HK-2 (cell line): ENCODE results near the gene PSEN2.
"Not testable (repeated sequence)": the region's sequence is repeated elsewhere in the genome, so short reads cannot be mapped to it uniquely, and the experiment has no call there.

Source experiments
- DNase-seq: peaks from one replicate; pipeline ENCODE4 v3.0.0-alpha.2; 2018; ENCODE audit not compliant: unreplicated experiment

PSEN2 gene

DNA sequence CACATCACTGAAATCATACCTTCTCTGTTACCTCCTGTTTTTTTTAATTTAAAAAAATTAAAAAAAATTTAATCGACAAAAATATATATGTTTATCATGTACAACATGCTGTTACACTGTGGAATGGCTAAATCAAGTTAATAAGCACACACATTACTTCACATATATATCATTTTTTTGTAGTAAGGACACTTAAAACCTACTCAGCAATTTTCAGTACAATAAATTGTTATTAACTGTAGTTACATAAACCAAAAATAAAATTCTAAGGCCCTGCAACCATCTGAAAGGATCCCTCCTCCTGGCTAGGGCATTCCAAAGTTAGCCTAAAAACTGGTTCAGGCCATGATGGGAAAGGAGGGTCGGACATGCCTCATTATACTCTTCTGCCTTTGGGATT, 46.1 kb downstream of the PSEN2 start:
- no peak for DNase-seq

DNA sequence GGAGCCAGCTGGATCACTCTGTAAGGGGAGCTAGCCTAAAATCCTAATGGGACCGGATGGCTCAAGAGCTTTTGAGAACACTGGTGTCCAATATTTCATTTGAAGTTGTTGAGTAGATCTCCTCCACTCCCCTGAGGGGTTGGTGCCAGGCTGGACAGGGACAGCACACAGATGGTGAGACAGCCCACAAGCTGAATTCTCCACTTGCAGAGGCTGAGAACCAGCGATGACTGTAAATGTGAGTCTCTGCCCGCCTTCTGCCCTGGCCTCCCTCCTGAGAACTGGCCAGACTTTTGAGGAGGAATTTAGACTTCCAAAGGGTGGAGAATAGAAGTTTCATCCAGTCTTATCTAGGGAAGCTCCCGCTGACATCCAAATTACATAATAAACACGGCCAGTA, 49.2 kb downstream of the PSEN2 start:
- no peak for DNase-seq

DNA sequence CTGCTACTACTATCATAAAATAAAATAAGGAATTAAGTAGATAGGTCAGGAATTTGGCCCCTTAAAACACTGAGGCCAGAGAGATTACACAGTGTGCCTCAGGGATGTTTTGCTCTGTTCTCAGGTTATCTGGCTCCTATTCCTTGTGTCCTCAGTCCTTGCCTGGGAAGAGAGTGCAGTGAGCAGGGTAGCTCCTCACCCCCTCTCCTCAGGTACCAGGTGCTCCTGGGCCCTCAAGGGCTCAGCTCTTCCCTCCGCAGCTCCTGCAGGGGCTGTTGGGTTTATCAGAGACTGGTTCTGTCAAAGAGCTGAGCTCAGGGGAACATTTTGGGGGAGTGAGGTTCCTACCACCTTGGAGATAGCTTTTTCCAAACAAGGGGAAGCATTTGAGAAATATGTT, 49.6 kb downstream of the PSEN2 start:
- no peak for DNase-seq

DNA sequence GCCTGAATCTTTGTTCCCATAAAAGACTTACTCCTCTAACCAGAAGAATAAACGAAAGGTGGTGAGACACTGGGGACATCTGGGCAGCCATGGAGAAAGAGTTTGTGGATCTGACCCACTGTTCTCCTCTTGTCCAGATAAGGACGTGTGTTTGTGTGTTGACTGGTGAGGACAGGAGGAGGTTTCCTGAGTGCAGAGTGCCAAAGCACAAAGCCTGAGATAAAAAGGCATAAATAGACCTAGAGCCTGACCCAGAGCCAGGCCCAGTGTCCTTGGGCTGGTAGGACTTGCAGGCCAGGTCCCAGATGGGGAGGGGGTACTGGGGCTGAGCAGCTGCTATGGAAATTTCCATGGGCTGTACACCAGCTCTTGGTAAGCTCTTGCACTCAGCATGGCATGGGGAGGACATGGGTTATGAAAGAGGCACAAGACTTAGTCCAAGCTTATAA, 50.1 kb downstream of the PSEN2 start:
- DNase-seq: no peak

DNA sequence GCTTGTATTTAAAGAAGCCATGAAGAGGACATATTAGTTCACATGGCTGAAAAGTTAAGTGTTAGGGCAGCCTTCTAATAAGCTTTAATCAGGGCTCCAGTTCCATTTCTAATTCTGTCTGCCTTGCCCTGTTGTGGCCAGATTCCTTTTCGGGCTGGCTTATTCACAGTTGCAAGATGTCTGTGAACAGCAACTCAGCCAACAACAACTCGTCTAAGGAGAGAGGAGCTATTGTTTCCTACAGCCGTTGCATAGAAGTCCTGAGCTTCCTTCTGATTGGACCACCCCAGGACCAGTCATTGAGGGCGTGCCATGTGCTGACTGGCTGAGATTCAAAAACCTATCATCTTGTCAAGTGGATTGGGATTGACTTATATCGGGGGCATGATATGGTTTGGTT, 51.1 kb downstream of the PSEN2 start:
- DNase-seq: no peak

DNA sequence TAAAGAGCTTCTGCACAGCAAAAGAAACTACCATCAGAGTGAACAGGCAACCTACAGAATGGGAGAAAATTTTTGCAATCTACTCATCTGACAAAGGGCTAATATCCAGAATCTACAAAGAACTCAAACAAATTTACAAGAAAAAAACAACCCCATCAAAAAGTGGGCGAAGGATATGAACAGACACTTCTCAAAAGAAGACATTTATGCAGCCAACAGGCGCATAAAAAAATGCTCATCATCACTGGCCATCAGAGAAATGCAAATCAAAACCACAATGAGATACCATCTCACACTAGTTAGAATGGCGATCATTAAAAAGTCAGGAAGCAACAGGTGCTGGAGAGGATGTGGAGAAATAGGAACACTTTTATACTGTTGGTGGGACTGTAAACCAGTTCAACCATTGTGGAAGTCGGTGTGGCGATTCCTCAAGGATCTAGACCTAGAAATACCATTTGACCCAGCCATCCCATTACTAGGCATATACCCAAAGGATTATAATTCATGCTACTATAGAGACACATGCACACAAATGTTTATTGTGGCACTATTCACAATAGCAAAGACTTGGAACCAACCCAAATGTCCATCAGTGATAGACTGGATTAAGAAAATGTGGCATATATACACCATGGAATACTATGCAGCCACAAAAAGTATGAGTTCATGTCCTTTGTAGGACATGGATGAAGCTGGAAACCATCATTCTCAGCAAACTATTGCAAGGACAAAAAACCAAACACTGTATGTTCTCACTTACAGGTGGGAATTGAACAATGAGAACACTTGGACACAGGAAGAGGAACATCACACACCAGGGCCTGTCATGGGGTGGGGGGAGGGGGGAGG, 59.1 kb downstream of the PSEN2 start:
- DNase-seq: not testable (repeated sequence)

DNA sequence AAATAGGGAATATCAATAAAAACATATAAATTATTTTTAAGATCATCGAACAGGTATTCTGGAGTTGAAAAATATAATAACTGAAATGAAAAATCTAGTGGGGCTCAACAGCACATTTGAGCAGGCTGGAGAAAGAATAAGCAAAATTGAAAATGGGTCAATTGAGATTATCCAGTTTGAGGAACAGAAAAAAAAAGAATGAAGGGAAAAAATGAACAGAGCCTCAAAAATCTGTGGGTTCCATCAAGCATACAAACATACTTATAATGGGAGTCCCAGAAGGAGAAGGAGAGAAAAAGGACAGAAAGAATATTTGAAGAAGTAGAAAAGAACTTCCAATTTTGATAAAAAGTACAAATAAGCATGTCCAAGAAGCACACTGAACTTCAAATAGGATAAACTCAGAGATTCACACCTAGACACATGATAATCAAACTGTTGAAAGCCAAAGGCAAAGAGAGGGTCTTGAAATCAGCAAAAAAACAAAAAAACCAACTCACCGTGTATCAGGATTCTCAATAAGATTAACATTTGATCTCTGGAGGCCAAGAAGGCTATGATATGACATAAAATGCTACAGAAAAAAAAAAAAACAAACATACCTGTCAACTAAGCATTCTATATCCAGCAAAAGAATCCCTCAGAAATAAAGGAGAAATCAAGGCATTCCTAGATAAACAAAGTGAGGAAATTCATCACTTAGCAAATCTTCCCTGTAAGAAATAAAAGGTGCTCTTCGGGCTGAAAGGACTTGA, 64.2 kb downstream of the PSEN2 start:
- DNase-seq: no peak

DNA sequence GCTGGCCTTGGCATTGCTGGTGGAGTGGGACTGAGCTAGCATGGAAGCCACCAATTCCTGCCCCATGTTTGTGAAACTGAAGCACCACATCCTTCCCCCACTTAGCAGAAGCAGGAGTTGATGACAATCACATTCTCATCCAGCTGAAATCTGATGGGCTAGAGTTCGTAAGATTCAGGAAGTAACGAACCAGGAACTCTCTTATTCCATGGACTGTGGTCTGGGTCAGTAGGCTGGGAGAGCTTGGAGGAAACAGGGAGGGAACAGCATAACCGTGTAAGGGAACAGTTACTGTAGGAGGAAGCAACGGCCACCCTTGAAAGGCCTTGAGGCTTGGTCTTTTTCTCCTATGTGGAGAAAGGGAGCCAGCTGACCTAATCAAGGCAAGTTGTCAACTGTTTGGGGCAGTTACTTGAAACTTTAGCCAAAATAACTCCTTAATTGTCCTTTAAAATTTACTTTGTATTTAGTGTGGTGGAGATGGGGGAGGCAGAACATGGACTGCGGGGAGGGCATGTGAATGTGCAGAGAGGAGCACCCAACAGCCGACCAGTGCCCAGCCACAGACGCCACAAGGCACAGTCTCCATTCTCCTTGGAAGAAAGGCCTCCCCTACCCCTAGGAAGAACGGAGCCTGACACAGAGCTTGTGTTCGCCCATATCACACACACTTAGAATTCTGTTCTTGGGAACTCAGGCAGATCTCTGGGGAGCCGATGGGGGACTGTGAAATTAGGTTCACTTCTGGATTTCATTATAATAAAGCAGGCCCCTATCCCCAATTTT, 67.7 kb downstream of the PSEN2 start:
- DNase-seq: no peak

DNA sequence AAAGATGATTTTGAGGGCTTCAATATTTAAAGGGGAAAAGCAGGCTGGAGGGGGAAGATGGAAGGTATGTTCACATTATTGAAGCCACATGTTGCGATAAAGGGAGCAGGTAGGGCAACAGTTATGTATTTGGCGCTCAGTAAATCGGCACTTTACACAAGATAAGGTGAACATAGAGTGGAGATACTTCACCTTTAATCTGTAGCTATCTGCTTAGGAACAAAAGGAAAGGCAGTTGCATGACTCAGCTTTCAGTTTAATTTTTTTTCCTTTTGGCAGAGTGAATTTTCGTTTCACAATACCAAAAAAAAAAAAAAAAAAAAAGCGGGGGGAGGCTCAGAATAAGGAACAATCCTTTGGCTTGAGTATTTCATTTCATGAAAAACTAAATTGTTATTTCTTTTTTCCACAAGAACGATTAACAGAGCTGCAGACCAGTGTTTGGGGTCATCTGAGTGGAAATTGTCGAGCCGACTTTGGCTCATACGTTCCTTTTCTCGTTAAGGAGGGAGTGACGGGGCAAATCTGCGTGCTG, 68.6 kb downstream of the PSEN2 start:
- DNase-seq: peak; percentile 9

DNA sequence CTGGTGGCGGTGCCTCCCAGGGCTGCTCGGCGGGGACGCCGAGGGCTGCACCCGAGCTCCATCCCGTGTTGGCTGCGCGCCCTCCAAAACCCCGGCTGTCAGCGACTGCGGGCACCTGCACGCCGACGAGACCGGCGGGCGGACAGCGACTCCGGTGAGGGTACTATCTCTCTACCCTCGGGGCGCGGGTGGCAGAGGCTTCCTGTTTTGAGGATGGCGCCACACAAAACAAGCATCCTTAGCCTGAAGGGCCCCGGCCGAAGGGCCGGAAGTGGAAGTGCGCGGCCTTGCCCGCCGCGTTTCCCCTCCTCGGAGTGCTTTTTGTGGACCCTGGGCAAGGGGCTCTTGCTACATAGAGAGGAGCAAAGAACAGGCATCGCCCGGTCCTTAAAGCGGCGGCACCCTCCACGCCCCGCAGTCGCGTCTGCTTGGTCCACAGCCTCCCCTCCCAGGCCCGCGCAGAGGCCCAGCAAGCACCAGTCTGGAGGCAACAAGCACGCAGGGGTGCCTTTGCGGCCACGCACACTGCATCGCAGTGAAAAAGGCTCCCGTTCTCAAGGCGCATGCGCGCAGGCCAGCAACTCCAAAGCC, 69.1 kb downstream of the PSEN2 start:
- no peak for DNase-seq

DNA sequence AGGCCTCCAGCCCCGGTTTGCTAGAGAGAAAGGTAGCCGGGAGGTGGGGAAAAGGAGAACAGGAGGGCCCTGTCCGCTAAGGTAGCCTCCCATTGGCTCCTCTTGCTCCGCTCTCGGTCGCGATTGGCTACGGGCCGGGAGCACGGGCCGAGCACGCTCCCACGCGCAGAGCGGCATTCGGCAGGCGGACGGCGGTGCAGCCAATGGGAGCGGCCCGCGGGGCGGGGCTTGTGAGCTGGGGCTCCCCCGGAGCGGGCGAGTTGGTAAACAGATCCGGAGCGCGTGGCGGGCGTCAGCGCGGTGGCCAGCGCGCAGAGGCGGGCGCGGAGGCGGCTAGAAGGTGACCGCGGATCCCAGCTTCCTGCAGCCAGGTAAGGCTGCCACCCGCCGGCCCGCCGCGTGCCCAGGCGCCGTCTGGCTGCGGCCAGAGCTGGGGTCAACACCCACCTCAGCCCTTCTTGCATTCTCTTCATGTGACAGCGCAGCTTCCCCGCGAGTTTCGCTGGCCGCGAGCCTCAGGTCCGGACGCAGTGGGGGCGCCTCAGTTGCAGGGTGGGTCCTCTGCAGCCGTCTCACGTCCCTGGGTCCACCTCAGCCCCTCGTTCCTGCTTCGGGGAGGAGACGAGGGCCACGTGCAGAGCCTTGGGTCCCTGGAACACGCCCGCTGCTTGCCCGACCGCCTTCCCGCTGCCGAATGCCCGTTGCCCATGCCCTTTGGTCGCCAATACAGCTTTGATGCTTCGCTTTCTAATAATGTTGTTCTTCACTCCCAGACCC, 69.8 kb downstream of the PSEN2 start, which contains the start of gene COQ8A:
COQ8A (plus strand) TSS at position 266 of the 777 bp plus-strand sequence. CDS start 21,092 bp downstream, outside the sequence.
- peak; percentile 100 for DNase-seq

DNA sequence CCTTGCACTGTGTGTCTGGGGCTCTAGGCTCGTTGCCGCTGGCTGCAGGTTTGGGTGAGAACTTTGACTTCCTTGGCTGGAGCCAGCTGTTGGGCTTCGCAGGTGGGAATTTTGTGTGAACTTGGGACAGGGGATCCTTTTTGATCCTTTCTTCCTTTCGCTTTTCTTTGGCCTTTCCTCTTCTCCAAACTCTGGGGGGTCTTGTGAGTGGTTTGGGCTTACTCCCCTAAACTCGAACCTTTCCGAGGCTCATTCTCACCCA, 70.3 kb downstream of the PSEN2 start:
- no peak for DNase-seq

DNA sequence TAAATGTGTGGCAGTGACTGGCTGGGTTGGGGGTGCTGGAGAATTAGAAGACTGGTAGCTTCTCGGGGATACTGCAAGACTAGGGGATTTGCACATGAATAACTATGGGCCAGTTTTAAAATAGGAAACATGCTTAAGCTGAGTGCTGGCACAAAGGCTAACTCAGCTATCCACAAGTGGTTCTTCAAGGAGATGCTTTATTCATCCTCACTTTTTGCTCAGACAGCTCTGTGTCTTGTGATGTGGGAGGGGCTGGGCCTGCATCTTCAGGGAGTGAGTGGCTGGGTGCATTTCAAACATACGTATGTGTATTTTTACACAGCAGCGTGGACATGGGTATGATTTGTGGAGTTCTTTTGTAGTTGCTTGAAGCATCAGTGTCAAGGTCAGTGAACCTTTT, 72.0 kb downstream of the PSEN2 start:
- DNase-seq: no peak

DNA sequence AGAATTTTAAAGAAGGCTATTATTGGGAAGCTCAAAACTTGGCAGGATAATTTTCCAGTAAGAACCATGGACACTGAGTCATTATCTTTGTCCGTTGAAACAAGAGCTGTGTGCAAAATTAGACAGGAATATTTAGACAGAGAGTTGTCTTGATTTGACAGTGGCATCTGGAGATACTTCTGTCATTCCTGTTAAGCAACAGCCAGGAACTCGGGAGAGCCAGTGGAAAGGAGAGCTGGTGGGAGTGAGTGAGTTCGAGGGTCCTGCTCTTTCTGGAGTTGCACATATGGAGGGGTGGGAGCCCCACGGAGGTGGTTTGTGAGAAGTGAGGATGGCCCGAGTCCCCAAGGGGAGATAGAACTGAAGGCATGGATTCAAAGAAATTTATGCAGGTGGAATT, 72.7 kb downstream of the PSEN2 start:
- DNase-seq: no peak

DNA sequence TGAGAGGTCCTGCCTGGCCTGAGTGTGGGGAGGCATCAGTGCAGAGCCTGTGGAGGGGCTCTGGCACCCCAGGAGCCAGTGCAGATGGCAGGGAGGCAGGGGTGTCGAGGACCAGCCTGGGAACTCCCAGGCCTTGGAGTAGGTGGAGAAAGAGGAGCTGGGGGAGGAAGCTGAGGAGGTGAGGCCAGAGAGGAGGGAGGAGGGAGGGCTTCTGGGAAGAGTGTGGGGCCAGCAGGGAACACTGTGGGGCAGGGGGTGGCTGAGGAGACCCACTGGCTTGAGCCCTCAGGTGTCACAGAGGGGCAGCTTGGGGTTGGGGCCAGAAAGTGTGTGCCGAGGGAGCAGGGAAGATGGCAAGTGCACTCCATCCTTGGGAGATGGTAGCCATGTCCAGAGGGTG, 73.5 kb downstream of the PSEN2 start:
- DNase-seq: no peak

DNA sequence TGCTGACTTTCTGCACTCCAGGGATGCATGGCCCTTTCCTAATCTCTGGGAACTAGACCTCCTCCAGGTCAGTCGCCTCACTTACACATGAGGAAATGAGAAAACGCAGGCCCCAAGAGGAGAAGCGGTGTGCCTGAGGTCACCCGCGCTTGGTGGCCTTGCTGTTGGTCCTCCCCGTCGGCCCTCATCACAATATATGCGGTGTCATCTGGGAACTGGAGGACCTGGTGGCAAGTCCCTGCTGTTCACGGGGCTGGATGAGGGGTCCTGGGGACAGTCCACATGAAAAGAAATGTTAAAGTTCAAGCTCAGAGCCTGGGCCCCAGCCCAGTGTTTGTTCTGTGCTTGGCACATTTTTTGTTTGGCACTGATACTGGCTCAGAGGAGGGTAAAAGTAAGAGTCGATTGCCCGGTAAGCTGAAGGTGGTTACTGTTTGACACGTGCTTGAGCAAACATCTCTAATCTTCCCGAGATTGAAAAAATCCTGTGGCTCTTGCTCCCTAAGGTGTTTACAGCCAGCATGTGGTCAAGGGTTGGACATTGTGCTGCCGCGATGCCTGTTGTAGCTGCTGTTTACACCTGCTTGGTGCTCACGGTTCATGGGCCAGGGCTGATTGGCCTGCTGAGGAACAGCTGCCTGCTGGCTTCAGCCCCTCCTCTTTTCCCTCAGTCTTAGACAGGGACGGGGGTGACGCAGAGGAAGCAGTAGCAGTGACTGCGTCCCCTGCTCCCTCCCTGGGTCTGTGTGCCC, 74.9 kb downstream of the PSEN2 start:
- no peak for DNase-seq
